ENCODE results near the gene TSC22D1. TPM values are rescaled to one million over a fixed set of nuclear protein-coding genes. Genes with fewer than 3 reads are reported as not detected.

The TSC22D1 gene
- total and polyA plus RNA-seq, 7 donors = 34.5 to 203 (median 121) TPM

GRCh38 chr13:44396701-44397580, 179.2 kb downstream of the TSC22D1 start:
- H3K36me3 ChIP-seq (ENCODE audit: insufficient read depth in 1 of 2, low read depth in 1 of 2) = no peaks in the 10 kb centered on the region
- peak overlapping the region; percentile 38 for H3K4me3 ChIP-seq
- DNase-seq (peak in 1 of 2 donors; percentile 72), ATAC-seq (peak in 2 of 4 donors; percentile 45 to 70)
- no peaks in the 10 kb centered on the region for H3K9me3 ChIP-seq
- no peak overlapping the region for H3K27ac ChIP-seq
- intact Hi-C loops (cut with DNase I) = no loop called here
- TF ChIP-seq CTCF (IDR thresholded peaks at IDR 0.05) = no peak
- peaks cover 2% of the 10 kb centered on the region for H3K4me1 ChIP-seq
- no peaks in the 10 kb centered on the region for H3K27me3 ChIP-seq (ENCODE audit: insufficient read depth in 3 of 3, low read length in 2 of 3)
- WGBS, 3 donors = 40 to 56% (median 48%) methylated on average over 26 of the region's 26 CpGs

GRCh38 chr13:44395976-44396694, 180.0 kb downstream of the TSC22D1 start:
- Histone ChIP-seq H3K27ac (no peak overlapping the region), H3K4me3 (no peak overlapping the region), H3K9me3 (no peaks in the 10 kb centered on the region), H3K4me1 (peaks cover 2% of the 10 kb centered on the region), H3K27me3 (ENCODE audit: insufficient read depth in 3 of 3, low read length in 2 of 3) (no peaks in the 10 kb centered on the region), H3K36me3 (ENCODE audit: insufficient read depth in 1 of 2, low read depth in 1 of 2) (no peaks in the 10 kb centered on the region)
- TF ChIP-seq CTCF (IDR thresholded peaks at IDR 0.05) = no peak
- peak in 1 of 4 donors; percentile 36 for ATAC-seq
- WGBS, 3 donors = 78 to 79% (median 78%) methylated on average over 8 of the region's 8 CpGs
- DNase-seq = no peak
- intact Hi-C loops (cut with DNase I) = no loop called here

- intact Hi-C loops (cut with DNase I) = no loop called here
- Histone ChIP-seq H3K36me3 (ENCODE audit: insufficient read depth in 1 of 2, low read depth in 1 of 2) (no peaks in the 10 kb centered on the region), H3K27ac (no peak overlapping the region)
These were observed 181.5 kb downstream of the TSC22D1 start for GRCh38 chr13:44394658-44395057.

GRCh38 chr13:44393391-44393790, 182.7 kb downstream of the TSC22D1 start:
- ATAC-seq (no peak), DNase-seq (no peak)
- no peak for TF ChIP-seq CTCF (IDR thresholded peaks at IDR 0.05)
- Histone ChIP-seq H3K4me3 (no peak overlapping the region), H3K27ac (no peak overlapping the region), H3K9me3 (no peaks in the 10 kb centered on the region), H3K36me3 (ENCODE audit: insufficient read depth in 1 of 2, low read depth in 1 of 2) (no peaks in the 10 kb centered on the region), H3K27me3 (ENCODE audit: insufficient read depth in 3 of 3, low read length in 2 of 3) (no peaks in the 10 kb centered on the region), H3K4me1 (peaks cover 2% of the 10 kb centered on the region)
- intact Hi-C loops (cut with DNase I) = no loop called here
- WGBS, 3 donors = 70 to 72% (median 72%) methylated on average over 8 of the region's 8 CpGs

More at GRCh38 chr13:44394658-44395057, 181.5 kb downstream of the TSC22D1 start:
- H3K4me1 ChIP-seq = peaks cover 2% of the 10 kb centered on the region
- no peak for TF ChIP-seq CTCF (IDR thresholded peaks at IDR 0.05)
- H3K27me3 ChIP-seq (ENCODE audit: insufficient read depth in 3 of 3, low read length in 2 of 3) = no peaks in the 10 kb centered on the region
- DNase-seq (no peak), ATAC-seq (no peak)
- no peaks in the 10 kb centered on the region for H3K9me3 ChIP-seq
- no peak overlapping the region for H3K4me3 ChIP-seq

All from psoas muscle (tissue), 8 donors.